IMR-90 (cell line): ENCODE results near the gene ZNF423. TPM values are rescaled to one million over a fixed set of nuclear protein-coding genes. Genes with fewer than 3 reads are reported as not detected.

Experiments
- ATAC-seq: fragments of 200-7000 bp; cut with Tn5 transposase; 2 replicates; pipeline ENCODE4 v1.9.1; 2020; ENCODE audit warnings: low read depth, mild to moderate bottlenecking, moderate library complexity
- BruUV-seq: library from RNA; stranded (reverse); fragments of 400-500 nt; replicated peaks from 2 replicates; lab custom pipeline; 2021; lab: Mats Ljungman, UMichigan
- CTCF ChIA-PET: fragments of 300-600 bp; formaldehyde crosslinking; extraction: SDS; loops from one replicate; lab custom pipeline; 2021; ENCODE audit warnings: antibody characterized with exemption; lab: Yijun Ruan, JAX
- POLR2A ChIA-PET: fragments of 300-600 bp; sonication (Branson Sonifier 250); formaldehyde crosslinking; loops from one replicate; lab custom pipeline; 2022; ENCODE audit warnings: antibody characterized with exemption; ENCODE audit not compliant: unreplicated experiment; lab: Charles Lee
- DNase-seq: peaks from one replicate; pipeline ENCODE4 v3.0.0; 2013
- H2AFZ ChIP-seq: replicated peaks from 2 replicates; pipeline ENCODE3; 2013; ENCODE audit warnings: low read length, mild to moderate bottlenecking; ENCODE audit not compliant: poor library complexity
- H2AK5ac ChIP-seq: 2 replicates; pipeline ENCODE4 v1.6.1; 2013; ENCODE audit warnings: low read depth, low read length, inconsistent platforms
- H2AK9ac ChIP-seq: replicated peaks from 2 replicates; pipeline ENCODE3; 2013; ENCODE audit warnings: mild to moderate bottlenecking, low read depth, low read length, moderate library complexity; ENCODE audit not compliant: poor library complexity
- H2BK120ac ChIP-seq: 2 replicates; pipeline ENCODE4 v1.6.1; 2013; ENCODE audit warnings: low read depth, low read length, inconsistent platforms
- H2BK15ac ChIP-seq: 3 replicates; pipeline ENCODE4 v1.6.1; 2013; ENCODE audit warnings: low read depth, low read length, inconsistent platforms
- H2BK20ac ChIP-seq: 2 replicates; pipeline ENCODE4 v1.6.1; 2013; ENCODE audit warnings: low read depth, mild to moderate bottlenecking, inconsistent platforms, low read length, moderate library complexity
- H2BK5ac ChIP-seq: 2 replicates; pipeline ENCODE4 v1.6.1; 2013; ENCODE audit warnings: mild to moderate bottlenecking, low read depth, low read length, inconsistent platforms; ENCODE audit not compliant: poor library complexity, severe bottlenecking
- H3K14ac ChIP-seq: replicated peaks from 2 replicates; pipeline ENCODE4 v1.6.1; 2013; ENCODE audit warnings: low read depth, low read length, inconsistent platforms
- H3K18ac ChIP-seq: 2 replicates; pipeline ENCODE4 v1.6.1; 2013; ENCODE audit warnings: low read depth, low read length, control low read depth
- H3K23ac ChIP-seq: 2 replicates; pipeline ENCODE4 v1.6.1; 2013; ENCODE audit warnings: low read depth, low read length, inconsistent platforms
- H3K27ac ChIP-seq: 2 replicates; pipeline ENCODE4 v1.5.1; 2013; ENCODE audit warnings: mild to moderate bottlenecking, control low read depth, low read length; ENCODE audit not compliant: insufficient read depth
- H3K27me3 ChIP-seq: 2 replicates; pipeline ENCODE4 v1.6.1; 2013; ENCODE audit warnings: low read length; ENCODE audit not compliant: control insufficient read depth, insufficient read depth
- H3K36me3 ChIP-seq: 2 replicates; pipeline ENCODE4 v1.6.1; 2013; ENCODE audit warnings: low read length, mixed read lengths; ENCODE audit not compliant: control insufficient read depth, insufficient read depth
- H3K4ac ChIP-seq: 2 replicates; pipeline ENCODE4 v1.6.1; 2013; ENCODE audit warnings: low read depth, low read length, inconsistent platforms
- H3K4me1 ChIP-seq: 2 replicates; pipeline ENCODE4 v1.6.1; 2013; ENCODE audit warnings: low read length, mixed read lengths; ENCODE audit not compliant: control insufficient read depth, insufficient read depth
- H3K4me2 ChIP-seq: 2 replicates; pipeline ENCODE4 v1.6.1; 2013; ENCODE audit warnings: low read depth, mild to moderate bottlenecking, control low read depth, low read length, moderate library complexity
- H3K4me3 ChIP-seq: 2 replicates; pipeline ENCODE4 v1.5.1; 2013; ENCODE audit warnings: low read depth, mild to moderate bottlenecking, control low read depth, low read length, moderate library complexity; ENCODE audit not compliant: insufficient read depth
- H3K56ac ChIP-seq: 2 replicates; pipeline ENCODE4 v1.6.1; 2013; ENCODE audit warnings: low read length, inconsistent platforms; ENCODE audit not compliant: insufficient read depth; ENCODE audit errors: extremely low read depth
- H3K79me1 ChIP-seq, 2 experiments: 2 replicates each; pipeline ENCODE4 v1.6.1; 2013; ENCODE audit warnings: low read length in 2 of 2, inconsistent platforms in 1 of 2, low read depth in 1 of 2
- H3K9ac ChIP-seq: 2 replicates; pipeline ENCODE4 v1.6.1; 2013; ENCODE audit warnings: low read depth, low read length, control low read depth
- H3K9me1 ChIP-seq: 2 replicates; pipeline ENCODE4 v1.6.1; 2013; ENCODE audit warnings: low read length, inconsistent platforms; ENCODE audit not compliant: insufficient read depth
- H3K9me3 ChIP-seq: 2 replicates; pipeline ENCODE4 v1.6.1; 2013; ENCODE audit warnings: low read length; ENCODE audit not compliant: control insufficient read depth, insufficient read depth
- H4K20me1 ChIP-seq: 2 replicates; pipeline ENCODE4 v1.6.1; 2013; ENCODE audit warnings: low read length, inconsistent platforms; ENCODE audit not compliant: insufficient read depth
- H4K5ac ChIP-seq: 2 replicates; pipeline ENCODE4 v1.6.1; 2013; ENCODE audit warnings: mild to moderate bottlenecking, low read depth, low read length, control low read depth
- H4K8ac ChIP-seq, 2 experiments: 2 replicates each; pipeline ENCODE4 v1.6.1; 2013; ENCODE audit warnings: low read depth in 2 of 2, low read length in 2 of 2, control low read depth in 1 of 2, inconsistent platforms in 1 of 2
- H4K91ac ChIP-seq: 2 replicates; pipeline ENCODE4 v1.6.1; 2013; ENCODE audit warnings: low read depth, low read length, inconsistent platforms; ENCODE audit not compliant: insufficient read depth
- BHLHE40 ChIP-seq: fragments of 150-350 bp; IDR thresholded peaks from 2 replicates; pipeline ENCODE4 v1.6.1; 2016; ENCODE audit warnings: mild to moderate bottlenecking, low read depth, low read length
- CEBPB ChIP-seq: IDR thresholded peaks from 2 replicates; pipeline ENCODE4 v1.6.1; 2012; ENCODE audit warnings: low read depth, low read length, improper control_type of control experiment
- CHD1 ChIP-seq: IDR thresholded peaks from 2 replicates; pipeline ENCODE4 v1.6.1; 2012; ENCODE audit warnings: low read depth, low read length, improper control_type of control experiment
- FOS ChIP-seq: fragments of 150-350 bp; IDR thresholded peaks from 2 replicates; pipeline ENCODE4 v1.6.1; 2016; ENCODE audit warnings: low read depth, low read length
- MAZ ChIP-seq: IDR thresholded peaks from 2 replicates; pipeline ENCODE4 v1.6.1; 2012; ENCODE audit warnings: low read depth, mild to moderate bottlenecking, low read length, improper control_type of control experiment, moderate library complexity, borderline replicate concordance
- POLR2A ChIP-seq: IDR thresholded peaks from 2 replicates; pipeline ENCODE4 v1.6.1; 2012; ENCODE audit warnings: mild to moderate bottlenecking, low read depth, low read length
- RAD21 ChIP-seq: IDR thresholded peaks from 2 replicates; pipeline ENCODE4 v1.6.1; 2012; ENCODE audit warnings: low read length, improper control_type of control experiment
- RCOR1 ChIP-seq: IDR thresholded peaks from 2 replicates; pipeline ENCODE4 v1.6.1; 2012; ENCODE audit warnings: mild to moderate bottlenecking, low read length, improper control_type of control experiment; ENCODE audit not compliant: insufficient replicate concordance
- SMC3 ChIP-seq: fragments of 150-350 bp; IDR thresholded peaks from 2 replicates; pipeline ENCODE4 v1.6.1; 2016; ENCODE audit warnings: low read depth, mild to moderate bottlenecking, antibody characterized with exemption, low read length, moderate library complexity
- WGBS, 2 experiments: methylation state at CpG; one replicate each; pipeline versions ENCODE4 v1.1.5 to v1.1.7; 2013; ENCODE audit warnings: missing lambda C conversion rate in 2 of 2; ENCODE audit not compliant: insufficient read length in 1 of 2; ENCODE audit errors: extremely low coverage in 2 of 2; 5-methylcytosine and 5-hydroxymethylcytosine counted together
- dilution Hi-C: fragments of 300-500 bp; cut with HindIII; formaldehyde crosslinking; loops from one replicate; pipeline ENCODE4 v1.14.3; 2018; ENCODE audit warnings: low sequenced_read_pairs; ENCODE audit not compliant: unreplicated experiment
- in situ Hi-C: fragments of 300-500 bp; cut with MboI; formaldehyde crosslinking; loops from 3 replicates; pipeline ENCODE4 v1.14.3; 2019; ENCODE audit warnings: low sequenced_read_pairs, inconsistent platforms, mixed read lengths
- intact Hi-C: fragments of 100-400 bp; cut with micrococcal nuclease; formaldehyde crosslinking; loops from 2 replicates; pipeline ENCODE4 v1.10.0; 2022
- polyA plus RNA-seq, 3 experiments: library from polyadenylated mRNA; depleted of rRNA; stranded (reverse); fragments of >200 nt; gene quantifications; 2 replicates each; pipeline ENCODE4 v1.2.3, GENCODE V29; 2012; ENCODE audit warnings: low replicate concordance in 1 of 3
- total RNA-seq: library from RNA; depleted of rRNA; stranded (reverse); fragments of >200 nt; gene quantifications from 2 replicates; pipeline ENCODE4 v1.2.3, GENCODE V29; 2012
- TF ChIP-seq, protein P1 (sequence below): conservative IDR thresholded peaks from 2 replicates; pipeline ENCODE4 v1.5.1; 2012; ENCODE audit warnings: mild to moderate bottlenecking, low read depth, low read length, improper control_type of control experiment
- TF ChIP-seq, protein P2 (sequence below): fragments of 150-350 bp; IDR thresholded peaks from 2 replicates; pipeline ENCODE4 v1.6.1; 2017; ENCODE audit warnings: mild to moderate bottlenecking, antibody characterized with exemption, low read length, low read depth

Gene ZNF423
- total and polyA plus RNA-seq, 2 of the 4 experiments (the other 2 are of a cell fraction): under 0.01 to 0.10 TPM

DNA sequence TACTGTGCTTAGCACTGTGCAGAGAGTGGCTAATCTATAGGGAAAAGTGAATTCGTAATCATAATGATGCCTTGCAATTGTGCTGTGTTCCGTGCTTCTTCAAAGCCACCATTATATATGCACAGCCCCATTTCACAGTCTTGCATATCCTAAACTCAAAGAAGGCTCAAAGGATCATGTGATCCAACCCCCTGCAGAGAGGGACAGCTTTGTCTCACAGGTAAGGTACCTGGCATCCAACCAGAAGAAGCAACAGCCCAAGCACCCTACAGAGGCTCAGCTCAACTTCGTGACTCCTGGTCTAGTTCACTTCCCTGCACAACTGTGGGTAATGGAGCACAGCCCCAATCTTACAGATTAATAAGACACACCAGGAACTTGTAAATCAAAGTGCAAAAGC lies 124.0 kb downstream of the ZNF423 start:
- dilution Hi-C loops (no loop called here), in situ Hi-C loops (no loop called here), intact Hi-C loops (no loop called here)
- Histone ChIP-seq H2AK9ac (no peak overlapping the region), H3K27me3 (no peaks in the 10 kb centered on the region), H3K56ac (no peak overlapping the region), H3K23ac (no peak overlapping the region), H3K4me1 (no peaks in the 10 kb centered on the region), H3K4me3 (no peak overlapping the region), H4K20me1 (no peaks in the 10 kb centered on the region), H2BK20ac (no peak overlapping the region), H2BK15ac (no peak overlapping the region), H3K36me3 (no peaks in the 10 kb centered on the region), H3K18ac (no peak overlapping the region), H3K9me1 (no peaks in the 10 kb centered on the region), H4K8ac (no peak overlapping the region), H3K14ac (no peak overlapping the region), H3K4ac (no peak overlapping the region), H3K4me2 (no peak overlapping the region), H3K9me3 (no peaks in the 10 kb centered on the region; the same call in 1 of the 2 replicates), H4K91ac (no peak overlapping the region), H2AFZ (no peak overlapping the region), H2AK5ac (no peak overlapping the region), H3K9ac (no peak overlapping the region), H3K79me1 (no peaks in the 10 kb centered on the region), H3K27ac (no peak overlapping the region), H2BK5ac (no peak overlapping the region), H4K5ac (no peak overlapping the region), H2BK120ac (no peak overlapping the region)
- DNase-seq (no peak), ATAC-seq (no peak)
- no TSS peak for BruUV-seq
- TF ChIP-seq, protein P1, sequence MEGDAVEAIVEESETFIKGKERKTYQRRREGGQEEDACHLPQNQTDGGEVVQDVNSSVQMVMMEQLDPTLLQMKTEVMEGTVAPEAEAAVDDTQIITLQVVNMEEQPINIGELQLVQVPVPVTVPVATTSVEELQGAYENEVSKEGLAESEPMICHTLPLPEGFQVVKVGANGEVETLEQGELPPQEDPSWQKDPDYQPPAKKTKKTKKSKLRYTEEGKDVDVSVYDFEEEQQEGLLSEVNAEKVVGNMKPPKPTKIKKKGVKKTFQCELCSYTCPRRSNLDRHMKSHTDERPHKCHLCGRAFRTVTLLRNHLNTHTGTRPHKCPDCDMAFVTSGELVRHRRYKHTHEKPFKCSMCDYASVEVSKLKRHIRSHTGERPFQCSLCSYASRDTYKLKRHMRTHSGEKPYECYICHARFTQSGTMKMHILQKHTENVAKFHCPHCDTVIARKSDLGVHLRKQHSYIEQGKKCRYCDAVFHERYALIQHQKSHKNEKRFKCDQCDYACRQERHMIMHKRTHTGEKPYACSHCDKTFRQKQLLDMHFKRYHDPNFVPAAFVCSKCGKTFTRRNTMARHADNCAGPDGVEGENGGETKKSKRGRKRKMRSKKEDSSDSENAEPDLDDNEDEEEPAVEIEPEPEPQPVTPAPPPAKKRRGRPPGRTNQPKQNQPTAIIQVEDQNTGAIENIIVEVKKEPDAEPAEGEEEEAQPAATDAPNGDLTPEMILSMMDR: no peak
- TF ChIP-seq CHD1 (no peak), BHLHE40 (no peak), RCOR1 (no peak), SMC3 (no peak), FOS (no peak), MAZ (no peak), POLR2A (no peak), RAD21 (no peak), CEBPB (no peak)
- TF ChIP-seq, protein P2, sequence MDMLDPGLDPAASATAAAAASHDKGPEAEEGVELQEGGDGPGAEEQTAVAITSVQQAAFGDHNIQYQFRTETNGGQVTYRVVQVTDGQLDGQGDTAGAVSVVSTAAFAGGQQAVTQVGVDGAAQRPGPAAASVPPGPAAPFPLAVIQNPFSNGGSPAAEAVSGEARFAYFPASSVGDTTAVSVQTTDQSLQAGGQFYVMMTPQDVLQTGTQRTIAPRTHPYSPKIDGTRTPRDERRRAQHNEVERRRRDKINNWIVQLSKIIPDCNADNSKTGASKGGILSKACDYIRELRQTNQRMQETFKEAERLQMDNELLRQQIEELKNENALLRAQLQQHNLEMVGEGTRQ: no peak
- ChIA-PET POLR2A (no interaction called here), CTCF (no interaction called here)
- WGBS, 2 experiments: no CpG with 5 or more reads among the region's 3 CpGs
